GM19043 (cell line): ENCODE results near the gene MORF4L2.

Source experiments
- ATAC-seq: cut with Tn5 transposase; IDR thresholded peaks from one replicate; pipeline ENCODE4 v1.9.1; 2021; ENCODE audit warnings: low read depth; ENCODE audit not compliant: unreplicated experiment

Gene MORF4L2, protein sequence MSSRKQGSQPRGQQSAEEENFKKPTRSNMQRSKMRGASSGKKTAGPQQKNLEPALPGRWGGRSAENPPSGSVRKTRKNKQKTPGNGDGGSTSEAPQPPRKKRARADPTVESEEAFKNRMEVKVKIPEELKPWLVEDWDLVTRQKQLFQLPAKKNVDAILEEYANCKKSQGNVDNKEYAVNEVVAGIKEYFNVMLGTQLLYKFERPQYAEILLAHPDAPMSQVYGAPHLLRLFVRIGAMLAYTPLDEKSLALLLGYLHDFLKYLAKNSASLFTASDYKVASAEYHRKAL

GRCh38 chrX:103686199-103687072, at the start of gene MORF4L2:
Gene MORF4L2 (minus strand): TSS chrX:103686699. CDS start chrX:103677027, 9,672 bp downstream.
- peak; percentile 88 for ATAC-seq

DNA sequence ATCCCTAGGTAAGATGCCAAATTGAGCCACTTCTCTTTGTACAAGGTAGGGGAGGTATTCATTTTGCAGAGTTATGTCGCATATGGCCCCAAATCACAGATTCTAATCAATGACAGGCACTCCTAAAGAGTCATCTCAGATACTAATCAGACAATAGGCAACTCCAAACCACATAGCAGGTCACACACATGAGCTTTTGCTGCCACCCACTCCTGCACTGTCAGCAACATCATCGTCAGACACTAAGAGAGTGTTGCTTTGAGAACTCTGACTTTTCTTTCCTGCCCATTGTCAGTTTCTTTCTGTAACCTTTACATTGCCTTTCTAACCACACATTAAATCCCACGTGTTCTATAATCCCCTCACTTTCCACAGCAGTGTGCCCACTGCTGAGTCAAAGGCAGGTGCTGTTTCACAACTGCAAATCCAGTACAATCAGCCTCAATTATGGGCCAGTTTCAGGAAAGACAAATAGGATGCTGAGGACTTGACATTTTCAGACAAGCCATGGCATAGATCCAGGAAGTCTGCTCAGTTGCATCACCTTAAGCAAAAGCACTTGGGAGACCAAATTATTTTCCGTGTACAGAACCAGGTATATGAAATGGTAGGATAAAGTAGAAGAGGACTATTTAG, 47.7 kb upstream of the MORF4L2 start:
- no peak for ATAC-seq

DNA sequence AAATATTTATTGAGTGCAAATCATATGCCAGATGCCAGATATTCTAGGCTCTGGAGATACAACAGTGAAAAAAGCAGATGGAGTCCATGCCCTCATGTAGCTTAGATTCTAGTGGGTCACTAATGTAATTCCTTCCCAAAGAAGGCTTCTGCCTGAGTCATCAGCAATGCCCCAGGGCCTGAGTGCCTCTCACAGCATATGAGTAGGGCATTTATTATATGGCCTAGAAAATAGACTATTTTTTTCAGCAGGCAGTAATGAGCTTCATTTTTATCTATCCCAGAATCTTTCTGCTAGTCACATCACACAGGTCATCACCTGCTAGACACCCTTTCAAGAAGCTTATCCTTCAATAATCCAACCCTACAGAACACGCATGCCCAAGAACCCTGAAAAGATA, 46.5 kb upstream of the MORF4L2 start:
- no peak for ATAC-seq

DNA sequence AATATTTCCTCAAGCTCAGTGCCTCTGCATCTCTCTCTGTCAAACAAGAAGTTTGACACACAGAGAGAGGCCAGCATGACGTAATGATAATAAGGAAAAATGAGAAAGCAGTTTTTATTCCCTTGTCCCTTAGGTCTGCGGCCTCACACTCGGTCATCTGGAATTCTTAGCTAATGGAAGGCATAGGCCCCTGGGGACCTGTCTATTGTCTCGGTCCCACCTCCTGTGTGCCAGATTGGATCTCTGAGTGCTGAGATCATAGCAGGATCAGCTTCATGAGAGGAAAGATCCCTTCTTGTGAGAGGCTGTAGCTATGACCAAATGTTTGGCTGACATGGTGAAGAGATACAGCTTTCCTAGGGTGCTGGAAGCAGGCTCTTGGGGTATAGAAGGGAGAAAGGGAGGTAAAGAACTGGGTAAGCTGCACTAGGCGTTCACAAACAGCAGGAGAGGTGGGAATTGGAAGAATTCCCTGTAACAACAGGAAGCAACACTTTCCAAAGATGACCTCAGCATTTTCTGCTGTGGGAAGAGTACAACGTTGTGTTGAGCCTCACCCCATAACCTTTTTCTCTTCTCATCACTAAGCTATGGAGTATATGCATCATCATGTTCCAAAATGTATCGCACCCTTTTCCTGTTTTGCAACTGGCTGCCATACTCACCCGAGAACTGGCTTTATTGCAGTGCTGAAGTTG, 44.4 kb upstream of the MORF4L2 start:
- ATAC-seq = no peak

DNA sequence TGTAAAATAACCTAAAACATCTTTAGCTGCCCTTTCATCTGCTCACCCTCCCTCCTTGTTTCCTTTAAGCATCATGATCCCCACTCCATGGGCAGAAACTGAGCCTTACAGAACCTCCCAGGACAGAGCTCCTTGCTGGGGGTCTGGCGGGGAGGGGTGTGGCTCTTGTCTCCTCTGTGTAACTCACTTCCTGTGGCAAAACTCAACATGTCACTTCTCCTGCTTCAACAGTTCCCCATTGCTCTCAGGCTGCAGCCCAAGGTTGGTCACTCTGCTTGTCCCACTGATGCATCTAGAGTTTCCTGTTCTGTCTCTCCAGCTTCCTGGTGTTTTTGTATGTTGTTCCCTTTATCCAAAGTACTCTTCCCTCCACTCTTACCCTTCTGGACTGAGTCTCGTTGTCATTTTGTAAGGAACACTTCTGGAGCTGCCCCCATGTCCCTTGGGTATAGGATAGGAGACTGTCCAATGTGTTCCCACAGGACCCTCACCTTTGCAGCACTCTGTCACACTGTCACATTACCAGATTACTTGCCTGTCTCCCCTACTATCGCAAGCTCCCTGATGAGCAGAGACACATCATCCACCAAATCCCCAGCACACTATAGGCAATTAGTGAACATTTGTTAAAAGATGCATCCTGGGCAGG, 43.8 kb upstream of the MORF4L2 start:
- ATAC-seq = no peak

DNA sequence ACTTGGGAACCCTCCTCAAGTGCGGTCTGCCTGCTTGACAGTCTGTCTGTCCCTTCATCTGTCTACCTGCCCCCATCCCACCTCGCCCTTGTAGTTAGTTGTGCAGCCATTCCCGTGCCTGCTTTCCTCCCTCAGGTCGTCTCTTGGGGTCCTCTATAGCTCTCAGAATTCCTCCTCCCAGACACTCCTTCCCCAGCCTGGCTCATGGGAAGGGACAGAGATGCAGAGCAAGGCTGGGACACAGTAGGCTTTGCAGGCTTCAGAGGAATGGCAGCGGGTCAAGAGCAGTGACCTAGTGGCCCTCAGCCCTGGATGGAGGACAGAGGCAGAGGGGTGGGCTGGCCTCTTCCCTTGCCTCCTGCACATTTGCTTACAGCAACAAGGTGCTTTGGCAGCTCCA, 42.5 kb upstream of the MORF4L2 start:
- no peak for ATAC-seq

DNA sequence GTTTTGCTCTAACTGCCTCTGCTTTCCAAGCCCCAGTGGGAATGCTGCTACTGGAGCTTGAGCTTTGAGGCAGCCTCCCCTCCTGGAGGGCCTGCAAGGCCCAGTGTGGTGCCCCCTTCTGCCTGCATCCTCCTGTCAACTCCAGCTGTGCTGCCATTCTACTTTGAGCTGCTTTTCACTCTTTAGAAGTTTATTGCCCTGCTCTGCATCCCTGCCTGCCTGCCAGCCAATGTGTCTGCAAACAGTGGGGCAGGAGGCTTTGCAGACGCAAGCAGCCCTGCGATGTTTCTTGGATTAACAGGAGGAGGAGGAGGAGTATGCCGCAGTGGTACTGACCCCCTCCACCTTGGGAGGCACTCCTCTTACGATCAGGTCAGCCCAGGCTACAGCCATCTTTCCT, 40.6 kb upstream of the MORF4L2 start:
- ATAC-seq = no peak

- ATAC-seq = no peak
Measured at GRCh38 chrX:103726477-103726876, 40.0 kb upstream of the MORF4L2 start.

DNA sequence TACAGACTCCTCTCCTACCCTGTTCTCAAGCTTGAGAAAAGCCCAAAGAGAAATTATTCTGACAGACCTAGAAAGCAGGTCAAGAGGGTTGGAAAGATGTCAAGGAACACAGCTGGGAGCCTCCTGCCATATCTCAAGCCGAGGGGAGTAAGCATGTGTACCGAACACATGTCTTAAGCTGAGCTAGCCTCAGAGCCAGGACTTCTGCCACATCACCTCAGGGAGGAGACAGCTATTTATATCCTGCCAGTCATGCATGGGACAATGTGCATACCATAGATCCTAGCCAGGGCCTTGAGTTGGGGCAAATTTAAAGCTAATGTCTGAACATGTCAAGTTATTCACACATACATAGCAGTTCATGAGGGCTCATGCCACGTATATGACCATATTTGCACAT, 36.0 kb upstream of the MORF4L2 start:
- no peak for ATAC-seq

DNA sequence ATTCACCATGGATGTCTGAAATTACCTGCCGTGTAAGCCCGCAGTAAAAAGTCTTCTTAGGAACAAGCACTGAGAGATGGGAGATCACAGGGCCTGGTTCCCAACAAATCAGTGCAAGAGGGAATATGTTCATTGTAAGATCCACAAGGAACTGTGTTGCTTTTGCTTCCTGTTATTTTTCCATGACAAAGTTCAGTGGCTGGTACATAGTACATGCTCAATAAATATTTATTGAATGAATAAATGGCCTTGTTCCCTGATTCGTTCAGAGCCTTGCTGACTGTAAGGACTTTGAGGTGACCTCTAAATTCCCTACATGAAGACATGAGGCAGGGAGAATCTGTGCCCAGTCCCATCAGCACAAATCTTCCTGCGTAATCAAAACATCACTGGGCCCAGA, 31.6 kb upstream of the MORF4L2 start:
- no peak for ATAC-seq

DNA sequence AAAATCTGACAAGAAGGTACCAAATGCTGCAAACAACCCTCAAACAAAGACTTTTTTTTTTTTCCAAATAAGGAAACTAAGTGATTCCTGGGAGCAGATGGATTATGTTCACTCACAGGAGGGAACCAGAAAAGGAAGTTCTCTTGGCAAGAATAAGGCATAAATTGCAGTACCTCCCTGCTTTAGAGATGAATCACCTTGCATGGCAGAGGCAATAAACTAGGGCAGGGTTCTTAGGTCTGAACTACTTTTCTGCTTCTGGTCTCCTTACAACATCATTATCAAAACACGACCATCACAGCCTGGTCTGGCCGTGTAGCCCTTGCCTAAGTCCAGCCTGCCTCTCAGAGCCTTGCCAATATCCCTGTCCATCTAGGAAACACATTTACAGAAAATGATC, 30.5 kb upstream of the MORF4L2 start:
- no peak for ATAC-seq

- no peak for ATAC-seq
Measured at GRCh38 chrX:103710609-103711008, 24.1 kb upstream of the MORF4L2 start, which contains the start of gene TMEM31. Gene TMEM31 (plus strand): TSS chrX:103710909. CDS start chrX:103712259, 1,350 bp downstream.

- no peak for ATAC-seq
Measured at GRCh38 chrX:103704863-103705262, 18.4 kb upstream of the MORF4L2 start.

GRCh38 chrX:103699243-103699642, 12.7 kb upstream of the MORF4L2 start:
- ATAC-seq = no peak

DNA sequence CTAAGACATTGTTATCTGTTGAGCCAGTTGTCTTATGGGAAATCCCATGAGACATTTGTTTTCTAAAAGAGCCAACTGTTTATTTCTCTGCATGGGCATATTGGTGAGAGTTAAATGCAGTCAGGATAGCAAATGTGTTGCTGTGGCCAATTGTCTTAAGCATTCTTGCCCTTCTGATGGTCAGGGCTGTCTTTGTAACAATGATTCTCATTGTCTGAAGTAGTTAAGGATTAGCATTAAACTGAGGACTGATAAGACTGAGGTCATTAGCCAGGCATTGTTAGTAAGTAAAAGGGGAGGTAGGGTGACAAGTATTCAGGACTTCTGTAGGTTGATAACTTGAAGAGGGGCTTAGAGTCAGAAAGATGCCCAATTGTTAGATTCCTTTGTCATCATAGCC, 11.2 kb upstream of the MORF4L2 start:
- no peak for ATAC-seq

DNA sequence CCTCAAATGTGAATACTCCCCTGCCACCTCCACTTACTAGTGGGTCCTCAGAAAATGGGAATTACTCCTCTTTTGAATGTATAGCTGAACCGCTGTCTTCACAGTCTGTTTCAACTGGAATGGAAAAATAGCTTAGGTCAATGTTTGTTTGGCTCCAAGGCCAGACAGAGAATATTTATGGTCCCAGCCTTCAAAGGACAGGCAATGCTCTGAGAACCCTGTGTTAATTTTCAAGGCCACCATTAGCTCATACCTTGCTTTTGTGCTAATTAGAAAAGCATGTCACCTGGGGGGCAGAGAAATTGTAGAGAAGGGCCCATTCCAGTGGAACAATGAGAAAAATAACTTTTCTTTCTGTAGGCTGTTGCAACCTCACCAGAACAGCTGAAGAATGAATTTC, 4.6 kb upstream of the MORF4L2 start:
- no peak for ATAC-seq

DNA sequence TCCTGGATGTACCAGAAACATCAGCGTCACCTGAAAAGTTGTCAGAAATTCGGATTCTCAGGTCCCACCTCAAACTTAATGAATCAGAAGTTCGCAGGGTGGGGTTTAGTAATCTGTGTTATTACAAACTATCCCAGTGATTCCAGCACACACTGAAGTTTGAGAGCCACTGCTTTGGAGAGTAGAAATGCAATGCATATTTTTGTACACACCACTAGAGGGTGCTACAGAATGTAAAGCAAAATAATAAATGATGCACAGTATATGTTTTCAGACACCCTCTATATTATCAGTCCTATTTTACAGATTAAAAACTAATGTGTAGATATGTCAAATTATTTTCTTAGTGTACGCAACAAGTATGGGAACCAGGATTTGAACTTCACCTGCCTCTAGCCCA, 2.4 kb upstream of the MORF4L2 start:
- no peak for ATAC-seq

DNA sequence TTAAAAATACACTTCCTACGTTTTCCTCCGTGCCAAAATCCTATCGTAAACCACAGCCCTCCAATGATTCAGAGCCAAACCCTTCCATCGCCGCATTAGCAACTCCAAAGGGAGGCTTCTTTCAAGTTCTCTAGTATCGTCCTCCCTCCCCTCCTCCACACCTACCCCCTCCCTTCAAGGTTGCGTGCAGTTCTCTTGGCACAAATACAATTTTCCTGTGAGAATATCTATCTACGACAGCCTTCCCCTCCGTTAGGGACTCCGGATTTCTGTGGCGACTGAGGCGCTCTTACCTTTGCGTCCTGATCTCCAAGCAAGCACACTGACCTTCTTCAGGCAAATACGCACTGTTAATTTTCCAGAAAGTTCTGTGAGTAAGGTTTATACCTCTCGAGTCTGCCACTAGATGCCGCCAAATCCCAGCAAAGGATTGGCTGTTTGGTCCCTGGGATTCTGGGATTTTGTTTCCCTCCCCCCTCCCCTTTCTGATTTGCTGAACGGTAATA, 1.2 kb upstream of the MORF4L2 start:
- no peak for ATAC-seq

- ATAC-seq = peak; percentile 45
Measured at GRCh38 chrX:103687073-103687695, 685 bp upstream of the MORF4L2 start.

DNA sequence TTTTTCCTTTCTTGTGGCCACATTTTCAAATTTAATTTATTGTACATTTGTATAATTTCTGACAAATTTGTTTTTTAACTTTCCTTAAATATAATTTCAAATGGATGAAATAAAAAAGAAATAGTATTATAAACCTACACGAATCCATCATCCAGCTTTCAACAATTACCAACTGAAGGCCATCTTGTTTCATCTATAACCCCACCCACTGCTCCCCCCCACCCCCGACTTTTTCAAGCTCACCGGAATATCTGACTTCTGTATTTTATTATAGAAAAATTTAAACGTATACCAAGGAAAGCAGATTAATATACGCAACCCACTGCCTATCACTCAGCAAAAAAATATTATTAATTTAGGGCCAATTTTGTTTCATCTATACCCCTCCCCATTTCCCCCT, 1.1 kb downstream of the MORF4L2 start:
- no peak for ATAC-seq
